ENCODE data around the gene BMPR2. TPM values are rescaled to one million over a fixed set of nuclear protein-coding genes. Genes with fewer than 3 reads are reported as not detected.

The BMPR2 gene
- total and polyA plus RNA-seq, 5 donors from 2014 or later, result 3.7 to 24.9 (median 5.3) TPM

GRCh38 chr2:202455114-202455513 lies 79.0 kb downstream of the BMPR2 start:
- DNase-seq (no peak), ATAC-seq (ENCODE audit: low read depth in 2 of 2) (no peak)
- Histone ChIP-seq H3K27me3 (ENCODE audit: control insufficient read depth, insufficient read depth, low read length) (no peaks in the 10 kb centered on the region), H3K9me3 (ENCODE audit: control insufficient read depth in 2 of 2, low read length in 2 of 2) (peaks cover 0 to 2% of the 10 kb centered on the region in 2 experiments), H3K4me3 (ENCODE audit: low read depth, low read length) (no peak overlapping the region), H3K36me3 (ENCODE audit: control insufficient read depth, insufficient read depth, low read length) (no peaks in the 10 kb centered on the region), H3K4me1 (ENCODE audit: control insufficient read depth, insufficient read depth, low read length, poor library complexity, severe bottlenecking) (no peaks in the 10 kb centered on the region), H3K27ac (ENCODE audit: insufficient read depth, low read length, poor library complexity, severe bottlenecking) (no peak overlapping the region)
- peaks cover 0 to 7% (median 1%) of the 10 kb centered on the region in 7 donors for H3K9me3 Mint-ChIP-seq
- peaks cover 5 to 23% (median 13%) of the 10 kb centered on the region in 4 donors for H3K4me1 Mint-ChIP-seq
- no peak overlapping the region for H3K27ac Mint-ChIP-seq
- peaks cover 18% of the 10 kb centered on the region for H3K36me3 Mint-ChIP-seq
- no peak overlapping the region for H3K4me3 Mint-ChIP-seq
- H3K27me3 Mint-ChIP-seq, result no peaks in the 10 kb centered on the region

GRCh38 chr2:202460119-202460518 lies 84.0 kb downstream of the BMPR2 start:
- Mint-ChIP-seq H3K36me3 (peaks cover 18% of the 10 kb centered on the region), H3K4me3 (no peak overlapping the region), H3K9me3 (peaks cover 0 to 7% (median 0%) of the 10 kb centered on the region in 7 donors), H3K27ac (no peak overlapping the region), H3K4me1 (peaks cover 2 to 17% (median 10%) of the 10 kb centered on the region in 4 donors), H3K27me3 (no peaks in the 10 kb centered on the region)
- Histone ChIP-seq H3K27ac (ENCODE audit: insufficient read depth, low read length, poor library complexity, severe bottlenecking) (no peak overlapping the region), H3K9me3 (ENCODE audit: control insufficient read depth in 2 of 2, low read length in 2 of 2) (peaks cover 0 to 5% of the 10 kb centered on the region in 2 experiments), H3K4me3 (ENCODE audit: low read depth, low read length) (no peak overlapping the region), H3K36me3 (ENCODE audit: control insufficient read depth, insufficient read depth, low read length) (no peaks in the 10 kb centered on the region), H3K4me1 (ENCODE audit: control insufficient read depth, insufficient read depth, low read length, poor library complexity, severe bottlenecking) (no peaks in the 10 kb centered on the region), H3K27me3 (ENCODE audit: control insufficient read depth, insufficient read depth, low read length) (no peaks in the 10 kb centered on the region)
- no peak for DNase-seq
- no peak for ATAC-seq (ENCODE audit: low read depth in 2 of 2)

GRCh38 chr2:202479090-202479489 lies 103.0 kb downstream of the BMPR2 start:
- peaks cover 0 to 1% (median 0%) of the 10 kb centered on the region in 7 donors for H3K9me3 Mint-ChIP-seq
- H3K27ac Mint-ChIP-seq, result peak overlapping the region in 1 of 3 donors; percentile 36
- H3K27me3 Mint-ChIP-seq, result no peaks in the 10 kb centered on the region

GRCh38 chr2:202479610-202480009 lies 103.5 kb downstream of the BMPR2 start:
- Mint-ChIP-seq H3K4me1 (peaks cover 7 to 24% (median 15%) of the 10 kb centered on the region in 4 donors), H3K27ac (peak overlapping the region in 2 of 3 donors; percentile 36 to 37), H3K9me3 (peaks cover 0 to 1% (median 0%) of the 10 kb centered on the region in 7 donors), H3K27me3 (no peaks in the 10 kb centered on the region), H3K4me3 (no peak overlapping the region), H3K36me3 (peaks cover 22% of the 10 kb centered on the region)
- no peak overlapping the region for H3K4me3 ChIP-seq (ENCODE audit: low read depth, low read length)
- no peaks in the 10 kb centered on the region for H3K36me3 ChIP-seq (ENCODE audit: control insufficient read depth, insufficient read depth, low read length)
- ATAC-seq (ENCODE audit: low read depth in 2 of 2), result no peak
- DNase-seq, result peak in 1 of 3 donors; percentile 23
- no peaks in the 10 kb centered on the region for H3K9me3 ChIP-seq (ENCODE audit: control insufficient read depth in 2 of 2, low read length in 2 of 2)
- no peak overlapping the region for H3K27ac ChIP-seq (ENCODE audit: insufficient read depth, low read length, poor library complexity, severe bottlenecking)
- H3K27me3 ChIP-seq (ENCODE audit: control insufficient read depth, insufficient read depth, low read length), result no peaks in the 10 kb centered on the region
- peaks cover 4% of the 10 kb centered on the region for H3K4me1 ChIP-seq (ENCODE audit: control insufficient read depth, insufficient read depth, low read length, poor library complexity, severe bottlenecking)

More at GRCh38 chr2:202479090-202479489, 103.0 kb downstream of the BMPR2 start:
- no peaks in the 10 kb centered on the region for H3K9me3 ChIP-seq (ENCODE audit: control insufficient read depth in 2 of 2, low read length in 2 of 2)
- H3K4me1 ChIP-seq (ENCODE audit: control insufficient read depth, insufficient read depth, low read length, poor library complexity, severe bottlenecking), result peaks cover 4% of the 10 kb centered on the region
- Mint-ChIP-seq H3K4me1 (peaks cover 7 to 24% (median 15%) of the 10 kb centered on the region in 4 donors), H3K4me3 (no peak overlapping the region), H3K36me3 (peaks cover 22% of the 10 kb centered on the region)
- ATAC-seq (ENCODE audit: low read depth in 2 of 2), result no peak
- no peak overlapping the region for H3K4me3 ChIP-seq (ENCODE audit: low read depth, low read length)
- no peak for DNase-seq
- no peaks in the 10 kb centered on the region for H3K27me3 ChIP-seq (ENCODE audit: control insufficient read depth, insufficient read depth, low read length)
- H3K27ac ChIP-seq (ENCODE audit: insufficient read depth, low read length, poor library complexity, severe bottlenecking), result no peak overlapping the region
- no peaks in the 10 kb centered on the region for H3K36me3 ChIP-seq (ENCODE audit: control insufficient read depth, insufficient read depth, low read length)

GRCh38 chr2:202486351-202486750 lies 110.2 kb downstream of the BMPR2 start:
- no peak overlapping the region for H3K4me3 Mint-ChIP-seq
- H3K27me3 Mint-ChIP-seq, result no peaks in the 10 kb centered on the region
- Histone ChIP-seq H3K9me3 (ENCODE audit: control insufficient read depth in 2 of 2, low read length in 2 of 2) (no peaks in the 10 kb centered on the region), H3K4me1 (ENCODE audit: control insufficient read depth, insufficient read depth, low read length, poor library complexity, severe bottlenecking) (no peaks in the 10 kb centered on the region), H3K4me3 (ENCODE audit: low read depth, low read length) (no peak overlapping the region), H3K36me3 (ENCODE audit: control insufficient read depth, insufficient read depth, low read length) (no peaks in the 10 kb centered on the region), H3K27ac (ENCODE audit: insufficient read depth, low read length, poor library complexity, severe bottlenecking) (no peak overlapping the region), H3K27me3 (ENCODE audit: control insufficient read depth, insufficient read depth, low read length) (no peaks in the 10 kb centered on the region)
- peaks cover 8% of the 10 kb centered on the region for H3K36me3 Mint-ChIP-seq
- ATAC-seq (ENCODE audit: low read depth in 2 of 2), result no peak
- H3K4me1 Mint-ChIP-seq, result peaks cover 0 to 4% (median 2%) of the 10 kb centered on the region in 4 donors
- H3K9me3 Mint-ChIP-seq, result peaks cover 0 to 1% (median 0%) of the 10 kb centered on the region in 7 donors
- no peak for DNase-seq
- no peak overlapping the region for H3K27ac Mint-ChIP-seq

- H3K4me3 Mint-ChIP-seq, result peak overlapping the region in 1 of 4 donors; percentile 27
- Histone ChIP-seq H3K27ac (ENCODE audit: insufficient read depth, low read length, poor library complexity, severe bottlenecking) (no peak overlapping the region), H3K36me3 (ENCODE audit: control insufficient read depth, insufficient read depth, low read length) (no peaks in the 10 kb centered on the region), H3K9me3 (ENCODE audit: control insufficient read depth in 2 of 2, low read length in 2 of 2) (no peaks in the 10 kb centered on the region), H3K4me3 (ENCODE audit: low read depth, low read length) (no peak overlapping the region), H3K4me1 (ENCODE audit: control insufficient read depth, insufficient read depth, low read length, poor library complexity, severe bottlenecking) (no peaks in the 10 kb centered on the region), H3K27me3 (ENCODE audit: control insufficient read depth, insufficient read depth, low read length) (no peaks in the 10 kb centered on the region)
- H3K27ac Mint-ChIP-seq, result no peak overlapping the region
- H3K27me3 Mint-ChIP-seq, result no peaks in the 10 kb centered on the region
- no peak for ATAC-seq (ENCODE audit: low read depth in 2 of 2)
- H3K9me3 Mint-ChIP-seq, result no peaks in the 10 kb centered on the region
- H3K36me3 Mint-ChIP-seq, result peaks cover 2% of the 10 kb centered on the region
- no peak for DNase-seq
- peaks cover 0 to 6% (median under 1%) of the 10 kb centered on the region in 4 donors for H3K4me1 Mint-ChIP-seq
Measured at GRCh38 chr2:202488671-202489070, 112.5 kb downstream of the BMPR2 start.

- Histone ChIP-seq H3K4me1 (ENCODE audit: control insufficient read depth, insufficient read depth, low read length, poor library complexity, severe bottlenecking) (no peaks in the 10 kb centered on the region), H3K27ac (ENCODE audit: insufficient read depth, low read length, poor library complexity, severe bottlenecking) (no peak overlapping the region), H3K9me3 (ENCODE audit: control insufficient read depth in 2 of 2, low read length in 2 of 2) (no peaks in the 10 kb centered on the region), H3K27me3 (ENCODE audit: control insufficient read depth, insufficient read depth, low read length) (no peaks in the 10 kb centered on the region), H3K4me3 (ENCODE audit: low read depth, low read length) (no peak overlapping the region), H3K36me3 (ENCODE audit: control insufficient read depth, insufficient read depth, low read length) (peaks cover 2% of the 10 kb centered on the region)
- no peak for ATAC-seq (ENCODE audit: low read depth in 2 of 2)
- DNase-seq, result no peak
- Mint-ChIP-seq H3K9me3 (no peaks in the 10 kb centered on the region), H3K4me1 (peaks cover 0 to 11% (median under 1%) of the 10 kb centered on the region in 4 donors), H3K4me3 (no peak overlapping the region), H3K27me3 (no peaks in the 10 kb centered on the region), H3K27ac (peak overlapping the region in 1 of 3 donors; percentile 79), H3K36me3 (peaks cover 4% of the 10 kb centered on the region)
Measured at GRCh38 chr2:202490479-202490878, 114.4 kb downstream of the BMPR2 start.

GRCh38 chr2:202491514-202491913 lies 115.4 kb downstream of the BMPR2 start:
- Mint-ChIP-seq H3K36me3 (peaks cover 4% of the 10 kb centered on the region), H3K9me3 (no peaks in the 10 kb centered on the region), H3K27ac (no peak overlapping the region), H3K4me3 (no peak overlapping the region), H3K27me3 (no peaks in the 10 kb centered on the region), H3K4me1 (peaks cover 0 to 11% (median under 1%) of the 10 kb centered on the region in 4 donors)
- Histone ChIP-seq H3K4me1 (ENCODE audit: control insufficient read depth, insufficient read depth, low read length, poor library complexity, severe bottlenecking) (no peaks in the 10 kb centered on the region), H3K4me3 (ENCODE audit: low read depth, low read length) (no peak overlapping the region), H3K36me3 (ENCODE audit: control insufficient read depth, insufficient read depth, low read length) (peaks cover 2% of the 10 kb centered on the region), H3K27ac (ENCODE audit: insufficient read depth, low read length, poor library complexity, severe bottlenecking) (no peak overlapping the region), H3K27me3 (ENCODE audit: control insufficient read depth, insufficient read depth, low read length) (no peaks in the 10 kb centered on the region), H3K9me3 (ENCODE audit: control insufficient read depth in 2 of 2, low read length in 2 of 2) (no peaks in the 10 kb centered on the region)
- DNase-seq (no peak), ATAC-seq (ENCODE audit: low read depth in 2 of 2) (no peak)

Measured in CD4-positive, CD25-positive, alpha-beta regulatory T cell (primary cell).